ENCODE data around the gene RELA.
"Not testable (repeated sequence)": the region's sequence is repeated elsewhere in the genome, so short reads cannot be mapped to it uniquely, and the experiment has no call there.

The RELA gene

DNA sequence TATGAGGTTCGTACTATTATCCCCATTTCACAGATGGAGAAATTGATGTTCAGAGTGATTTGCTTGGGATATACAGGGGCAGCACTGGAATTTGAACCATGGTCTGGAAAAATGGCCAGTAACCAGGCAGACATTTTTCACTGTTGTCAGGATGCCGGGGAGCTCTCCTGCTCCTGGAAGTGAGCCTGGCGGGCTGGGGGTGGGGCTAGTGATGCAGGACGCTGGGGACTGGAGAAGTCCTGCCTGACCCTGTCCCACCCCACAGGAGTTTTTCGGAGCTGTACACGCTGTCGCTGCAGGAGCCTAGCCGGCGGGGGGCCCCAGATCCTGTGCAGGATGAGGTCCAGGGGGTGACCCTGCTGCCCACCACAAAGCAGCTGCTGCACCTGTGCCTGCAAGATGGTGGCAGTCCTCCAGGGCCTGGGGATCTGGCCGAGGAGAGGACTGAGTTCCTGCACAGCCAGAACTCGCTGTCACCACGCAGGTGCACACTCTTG, 13.7 kb downstream of the RELA start:
- DNase-seq (ENCODE audit: low read depth), result no peak

DNA sequence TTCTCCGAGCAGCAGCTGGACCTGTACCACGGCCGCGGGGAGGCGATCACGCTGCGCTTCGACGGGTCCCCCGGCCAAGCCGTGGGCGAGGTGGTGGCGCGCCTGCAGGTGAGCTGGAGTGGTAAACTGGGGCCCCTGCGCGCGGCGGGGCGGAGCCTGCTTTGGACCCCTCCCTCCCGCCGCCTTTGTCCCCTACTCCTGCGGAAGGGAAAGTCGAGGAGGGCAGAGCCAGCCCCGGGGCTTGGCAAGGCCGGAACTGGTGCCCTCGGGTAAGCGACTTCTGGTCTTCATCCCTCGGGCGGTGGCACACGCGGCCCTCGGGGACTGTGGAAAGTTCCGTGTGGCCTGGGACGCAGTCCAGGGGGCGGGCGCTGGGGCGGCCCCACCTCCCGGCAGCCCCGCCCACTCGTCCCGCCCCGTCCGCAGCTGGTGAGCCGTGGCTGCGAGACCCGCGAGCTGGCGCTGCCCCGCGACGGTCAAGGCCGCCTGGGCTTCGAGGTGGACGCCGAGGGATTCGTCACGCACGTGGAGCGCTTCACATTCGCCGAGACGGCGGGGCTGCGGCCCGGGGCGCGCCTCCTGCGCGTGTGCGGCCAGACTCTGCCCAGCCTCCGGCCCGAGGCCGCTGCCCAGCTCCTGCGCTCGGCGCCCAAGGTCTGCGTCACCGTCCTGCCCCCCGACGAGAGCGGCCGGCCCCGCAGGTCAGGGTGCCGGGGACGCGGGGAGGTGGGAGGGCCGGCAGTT, 15.6 kb downstream of the RELA start:
- DNase-seq (ENCODE audit: low read depth), result no peak

DNA sequence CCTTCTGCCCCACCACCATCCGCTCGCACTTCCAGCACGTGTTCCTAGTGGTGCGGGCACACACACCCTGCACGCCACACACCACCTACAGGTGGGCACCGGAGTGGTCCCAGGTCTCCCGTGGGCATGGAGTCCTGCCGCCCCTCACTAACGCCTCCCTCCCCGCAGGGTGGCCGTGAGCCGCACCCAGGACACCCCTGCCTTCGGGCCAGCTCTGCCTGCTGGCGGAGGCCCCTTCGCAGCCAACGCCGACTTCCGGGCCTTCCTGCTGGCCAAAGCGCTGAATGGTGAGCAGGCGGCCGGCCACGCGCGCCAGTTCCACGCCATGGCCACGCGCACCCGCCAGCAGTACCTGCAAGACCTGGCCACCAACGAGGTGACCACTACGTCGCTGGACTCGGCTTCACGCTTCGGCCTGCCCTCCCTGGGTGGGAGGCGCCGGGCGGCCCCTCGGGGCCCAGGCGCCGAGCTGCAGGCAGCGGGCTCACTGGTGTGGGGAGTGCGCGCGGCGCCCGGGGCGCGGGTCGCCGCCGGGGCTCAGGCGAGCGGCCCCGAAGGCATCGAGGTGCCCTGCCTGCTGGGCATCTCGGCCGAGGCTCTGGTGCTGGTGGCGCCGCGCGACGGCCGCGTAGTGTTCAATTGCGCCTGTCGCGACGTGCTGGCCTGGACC, 16.3 kb downstream of the RELA start:
- DNase-seq (ENCODE audit: low read depth), result no peak

DNA sequence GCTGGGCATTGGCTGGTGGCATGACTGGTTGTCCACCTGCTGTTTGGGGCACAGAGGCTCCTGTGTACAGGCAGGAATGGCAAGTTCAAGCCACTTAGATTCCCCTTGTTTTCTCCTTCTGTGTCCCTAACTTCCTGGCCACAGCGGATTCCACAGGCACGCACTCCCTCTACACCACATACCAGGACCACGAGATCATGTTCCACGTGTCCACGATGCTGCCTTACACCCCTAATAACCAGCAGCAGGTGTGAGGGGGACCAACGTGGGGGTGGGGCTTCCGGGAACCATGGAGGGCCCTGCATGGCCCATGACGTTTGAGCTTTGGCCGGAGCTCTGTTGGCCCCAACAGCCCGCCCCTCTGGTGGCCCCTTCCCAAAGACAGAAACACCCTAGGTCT, 17.0 kb downstream of the RELA start:
- no peak for DNase-seq (ENCODE audit: low read depth)

DNA sequence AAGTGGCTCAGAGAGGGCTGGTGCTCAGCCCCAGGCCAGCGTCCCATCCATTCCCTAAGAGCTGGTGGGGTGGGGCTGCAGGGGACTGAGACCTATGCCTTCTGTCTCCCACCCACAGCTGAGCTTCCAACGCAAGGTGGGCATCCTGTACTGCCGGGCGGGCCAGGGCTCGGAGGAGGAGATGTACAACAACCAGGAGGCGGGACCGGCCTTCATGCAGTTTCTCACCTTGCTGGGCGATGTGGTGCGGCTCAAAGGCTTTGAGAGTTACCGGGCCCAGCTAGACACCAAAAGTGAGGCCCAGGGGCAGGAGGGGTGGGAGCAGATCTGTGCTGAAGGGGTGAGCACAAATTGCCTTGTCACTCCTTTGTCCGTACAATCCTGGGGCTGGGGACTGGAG, 17.9 kb downstream of the RELA start:
- no peak for DNase-seq (ENCODE audit: low read depth)

DNA sequence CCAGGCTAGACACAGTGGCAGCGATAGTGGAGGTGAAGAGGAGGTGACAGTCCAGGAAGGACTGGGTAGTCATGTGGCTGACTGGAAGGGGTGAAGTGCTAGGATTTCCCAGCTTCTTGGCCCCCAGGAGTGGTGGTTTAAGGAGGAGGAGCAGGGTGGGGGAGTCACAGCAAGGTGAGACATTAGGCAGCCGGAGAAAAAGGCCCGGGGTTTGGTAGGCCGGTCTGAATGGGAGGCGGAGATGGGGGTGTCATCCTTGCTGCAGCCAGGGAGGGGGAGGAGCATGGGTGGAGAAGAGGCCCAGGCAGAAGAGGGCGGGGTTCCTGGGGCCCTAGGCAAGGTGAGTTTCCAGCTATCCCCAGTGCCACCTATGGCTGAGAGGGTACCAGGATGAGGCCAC, 18.7 kb downstream of the RELA start:
- no peak for DNase-seq (ENCODE audit: low read depth)

DNA sequence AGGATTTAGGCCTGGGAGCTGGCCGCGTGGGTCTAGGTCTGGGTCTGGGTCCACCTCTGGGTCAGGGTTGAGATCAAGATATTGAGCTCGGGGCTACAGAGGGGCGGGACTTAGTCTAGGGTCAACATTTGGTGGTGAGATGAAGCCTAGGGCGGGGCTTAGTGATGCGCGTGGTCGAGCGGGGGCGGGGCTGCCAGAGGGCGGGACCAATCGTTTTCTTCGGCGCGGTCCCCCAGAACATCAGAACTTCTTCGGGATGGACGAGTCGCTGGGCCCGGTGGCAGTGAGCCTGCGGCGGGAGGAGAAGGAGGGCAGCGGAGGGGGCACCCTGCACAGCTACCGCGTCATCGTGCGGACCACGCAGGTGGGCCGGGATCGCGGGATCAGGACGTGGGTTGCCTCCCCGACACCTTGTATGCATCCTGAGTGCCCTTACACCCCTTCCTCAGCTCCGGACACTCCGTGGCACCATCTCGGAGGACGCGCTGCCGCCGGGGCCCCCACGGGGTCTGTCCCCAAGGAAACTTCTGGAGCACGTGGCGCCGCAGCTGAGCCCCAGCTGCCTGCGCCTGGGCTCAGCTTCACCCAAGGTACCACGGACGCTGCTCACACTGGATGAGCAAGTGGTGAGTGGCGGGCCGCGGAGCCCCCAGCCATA, 20.6 kb downstream of the RELA start:
- no peak for DNase-seq (ENCODE audit: low read depth)

DNA sequence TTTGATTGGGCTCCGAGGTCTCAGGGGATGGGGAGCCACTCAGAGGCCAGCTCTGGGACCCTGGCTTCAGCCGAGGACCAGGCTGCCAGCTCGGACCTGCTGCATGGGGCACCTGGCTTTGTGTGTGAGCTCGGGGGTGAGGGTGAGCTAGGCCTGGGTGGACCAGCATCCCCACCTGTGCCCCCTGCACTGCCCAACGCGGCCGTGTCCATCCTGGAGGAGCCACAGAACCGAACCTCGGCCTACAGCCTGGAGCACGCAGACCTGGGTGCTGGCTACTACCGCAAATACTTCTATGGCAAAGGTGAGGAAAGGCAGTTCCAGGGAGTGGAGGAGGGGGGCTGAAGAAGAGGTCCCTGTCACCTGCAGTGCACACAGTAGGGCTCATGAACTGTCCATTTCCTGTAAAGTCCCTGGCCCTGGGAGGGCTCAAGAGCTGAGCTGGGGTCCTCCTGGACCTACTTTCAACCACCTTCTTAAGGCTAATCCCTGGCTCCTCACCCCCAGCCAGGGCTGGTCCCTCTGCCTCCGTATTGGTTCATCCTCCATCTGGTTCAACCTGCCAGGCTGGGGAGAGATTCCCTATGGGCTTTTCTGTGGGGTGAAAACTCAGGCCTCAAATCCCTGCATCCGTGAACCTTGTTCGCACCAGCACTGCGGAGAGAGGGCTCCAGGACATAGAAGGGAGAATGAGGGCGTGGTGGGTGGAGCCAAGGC, 21.3 kb downstream of the RELA start:
- no peak for DNase-seq (ENCODE audit: low read depth)

DNA sequence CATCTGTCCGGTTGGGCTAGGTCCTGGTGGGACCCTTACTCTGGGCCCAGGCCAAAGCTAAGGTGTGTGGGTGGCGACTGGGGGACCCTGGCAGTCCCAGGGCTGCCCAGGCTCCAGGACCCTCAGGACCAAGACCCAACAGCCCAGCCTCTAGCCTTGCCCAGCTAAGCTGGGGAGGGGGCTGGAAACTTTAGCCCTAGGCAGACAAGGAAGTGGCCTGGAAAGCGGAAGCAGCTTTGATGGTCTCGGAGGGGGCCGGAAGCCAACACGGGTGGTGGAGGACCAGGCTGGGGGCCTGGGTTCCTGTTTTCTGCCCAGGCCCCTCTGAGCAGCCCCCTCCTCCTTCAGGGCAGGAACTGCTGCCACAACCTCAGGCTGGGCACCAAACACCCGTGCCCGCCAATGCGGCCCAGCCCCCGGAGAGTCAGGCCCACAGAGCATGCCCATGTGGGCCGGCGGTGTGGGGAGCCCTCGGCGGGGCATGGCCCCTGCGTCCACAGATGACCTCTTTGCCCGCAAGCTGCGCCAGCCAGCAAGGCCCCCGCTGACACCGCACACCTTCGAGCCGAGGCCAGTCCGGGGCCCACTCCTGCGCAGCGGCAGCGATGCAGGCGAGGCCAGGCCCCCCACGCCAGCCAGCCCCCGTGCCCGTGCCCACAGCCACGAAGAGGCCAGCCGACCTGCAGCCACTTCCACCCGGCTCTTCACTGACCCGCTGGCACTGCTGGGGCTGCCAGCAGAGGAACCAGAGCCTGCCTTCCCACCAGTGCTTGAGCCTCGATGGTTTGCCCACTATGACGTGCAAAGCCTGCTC, 22.0 kb downstream of the RELA start:
- DNase-seq (ENCODE audit: low read depth), result no peak

DNA sequence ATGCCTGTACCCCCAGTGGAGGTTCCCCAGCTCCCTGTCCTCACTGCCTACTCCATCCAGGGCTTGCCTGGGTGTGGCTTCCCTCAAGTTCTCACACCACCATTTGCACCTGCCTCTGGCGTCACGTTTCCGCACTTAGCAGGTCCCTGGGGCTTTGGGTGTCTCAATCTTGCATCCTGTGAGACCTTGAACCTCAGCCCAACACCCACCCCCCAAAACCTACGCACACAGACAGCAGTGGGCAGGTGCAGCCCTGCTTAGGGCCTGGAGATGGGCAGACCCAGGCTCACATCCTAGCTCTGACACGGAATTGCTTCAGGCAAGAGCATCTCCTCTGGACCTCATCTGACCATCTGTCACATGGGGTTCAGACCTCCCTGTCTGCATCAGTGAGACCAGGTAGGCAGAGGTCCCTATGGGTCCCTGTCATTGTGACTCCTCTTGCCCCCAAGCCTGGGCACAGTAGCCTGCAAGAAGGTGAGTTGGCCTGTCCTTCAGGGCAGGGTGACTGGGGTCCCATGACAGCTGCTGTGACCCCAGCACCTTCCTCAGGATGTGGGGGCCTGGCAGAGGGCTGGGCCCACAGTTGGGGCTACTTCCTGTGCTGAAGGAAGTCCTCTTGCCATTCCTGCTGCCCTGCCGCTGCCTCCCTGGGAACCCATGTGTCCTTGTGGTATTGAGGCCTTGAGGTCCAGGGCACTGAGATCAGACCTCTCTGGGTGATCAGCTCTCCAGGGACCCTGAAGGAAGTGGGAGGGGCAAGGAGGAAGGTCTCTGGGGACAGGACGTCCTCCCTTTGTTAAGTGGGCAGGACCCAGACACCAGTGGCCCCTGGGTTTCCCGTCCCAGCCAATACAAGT, 22.9 kb downstream of the RELA start:
- peak; percentile 30 for DNase-seq (ENCODE audit: low read depth)

DNA sequence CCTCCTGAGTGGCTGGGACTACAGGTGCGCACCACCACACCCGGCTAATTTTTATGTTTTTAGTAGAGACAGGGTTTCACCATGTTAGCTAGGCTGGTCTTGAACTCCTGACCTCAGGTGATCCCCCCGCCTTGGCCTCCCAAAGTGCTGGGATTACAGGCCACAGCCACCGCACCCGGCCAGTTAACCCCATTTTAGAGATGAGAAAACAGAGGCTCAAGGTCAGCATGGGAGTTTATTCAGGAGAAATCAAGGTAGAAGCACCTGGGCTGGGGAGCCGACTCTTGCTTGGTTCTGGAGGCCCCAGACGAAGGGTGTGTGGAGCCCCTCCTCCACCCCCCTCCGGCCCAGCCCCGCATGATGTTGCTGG, 23.5 kb downstream of the RELA start:
- DNase-seq (ENCODE audit: low read depth), result not testable (repeated sequence)

DNA sequence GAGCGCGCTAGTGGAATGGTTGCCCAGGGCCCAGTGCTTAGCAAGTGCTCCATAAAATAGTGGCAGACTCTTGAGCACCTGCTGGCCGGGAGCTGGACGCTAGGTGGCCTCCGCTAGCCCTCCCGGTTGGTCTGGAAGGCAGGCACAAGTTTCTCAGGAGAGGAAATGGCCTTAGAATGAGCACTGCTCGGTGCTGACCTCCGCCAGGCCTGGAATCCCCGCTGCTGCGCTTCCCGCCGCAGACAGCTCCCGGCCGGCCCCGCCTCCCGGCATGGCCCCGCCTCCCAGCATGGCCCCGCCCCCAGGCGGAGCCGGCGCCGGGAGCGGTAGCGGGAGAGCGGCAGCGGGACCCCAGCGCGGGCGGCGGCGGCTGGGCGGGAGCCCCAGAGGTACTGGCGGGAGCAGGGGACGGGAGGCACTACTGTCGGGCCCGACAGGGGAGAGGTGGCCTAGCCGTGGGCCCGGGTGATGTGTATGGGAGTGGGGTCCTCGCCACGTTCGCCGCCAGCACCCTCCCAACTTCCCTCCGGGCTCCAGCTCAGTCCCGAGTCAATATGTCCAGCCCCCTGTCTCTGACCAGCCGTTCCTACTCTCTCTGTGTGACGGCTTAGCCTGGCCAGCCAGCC, 24.8 kb downstream of the RELA start, which contains the start of gene SIPA1:
TSS of gene SIPA1 (plus strand) at position 308 of the 626 bp plus-strand sequence. CDS start 2,821 bp downstream, outside the sequence.
- peak; percentile 60 for DNase-seq (ENCODE audit: low read depth)

DNA sequence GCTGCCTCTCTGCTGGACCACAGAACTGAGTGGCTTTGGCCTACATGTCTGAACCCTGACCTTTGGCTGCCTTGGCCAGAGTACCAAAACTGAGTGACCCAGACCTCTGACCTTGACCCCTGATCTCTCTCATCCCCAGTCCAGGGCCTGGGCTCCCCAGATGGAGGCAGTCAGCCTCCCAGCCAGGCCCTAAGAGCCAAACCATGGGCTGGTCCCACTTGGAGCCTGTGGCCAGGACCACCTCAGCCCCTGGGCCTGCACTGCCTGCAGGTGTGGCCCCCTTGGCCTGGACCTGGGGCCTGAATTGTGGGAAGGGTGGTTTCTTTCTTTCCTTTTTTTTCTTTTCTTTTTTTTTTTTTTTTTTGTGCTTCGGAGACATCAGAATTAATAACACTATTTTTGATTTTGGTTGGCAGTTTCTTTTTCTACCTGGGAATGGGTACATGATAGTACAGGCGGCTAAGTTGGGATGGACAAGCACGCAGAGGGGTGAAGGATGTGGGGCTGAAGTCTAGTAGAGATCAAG, 25.6 kb downstream of the RELA start:
- no peak for DNase-seq (ENCODE audit: low read depth)

DNA sequence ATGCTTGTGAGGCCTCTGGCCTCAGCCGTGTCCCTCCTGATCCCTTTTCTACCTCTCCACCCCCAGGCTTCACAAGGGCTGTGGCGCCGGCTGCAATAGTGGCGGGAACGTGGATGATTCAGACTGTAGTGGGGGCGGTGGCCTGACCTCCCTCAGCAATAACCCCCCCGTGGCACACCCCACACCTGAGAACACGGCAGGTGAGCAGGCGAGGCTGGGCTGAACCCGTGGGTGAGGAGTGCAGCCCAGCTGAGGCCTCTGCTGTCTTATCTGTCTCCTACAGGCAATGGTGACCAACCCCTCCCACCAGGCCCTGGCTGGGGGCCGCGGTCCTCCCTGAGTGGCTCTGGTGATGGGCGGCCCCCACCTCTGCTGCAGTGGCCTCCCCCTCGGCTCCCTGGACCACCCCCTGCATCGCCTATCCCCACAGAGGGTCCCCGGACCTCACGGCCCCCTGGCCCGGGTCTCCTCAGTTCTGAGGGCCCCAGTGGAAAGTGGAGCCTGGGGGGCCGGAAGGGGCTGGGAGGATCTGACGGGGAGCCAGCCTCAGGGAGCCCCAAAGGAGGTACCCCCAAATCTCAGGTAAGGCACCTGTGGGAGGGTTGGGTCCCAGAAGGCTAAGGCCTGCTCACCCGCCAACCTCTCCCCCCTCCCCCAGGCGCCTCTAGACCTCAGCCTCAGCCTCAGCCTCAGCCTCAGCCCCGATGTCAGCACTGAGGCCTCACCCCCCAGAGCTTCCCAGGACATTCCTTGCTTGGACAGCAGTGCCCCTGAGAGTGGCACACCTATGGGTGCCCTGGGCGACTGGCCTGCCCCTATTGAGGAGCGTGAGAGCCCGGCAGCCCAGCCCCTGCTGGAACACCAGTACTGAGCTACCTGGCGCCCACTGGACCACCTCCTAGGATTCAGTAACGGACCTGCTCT, 26.3 kb downstream of the RELA start:
- no peak for DNase-seq (ENCODE audit: low read depth)

DNA sequence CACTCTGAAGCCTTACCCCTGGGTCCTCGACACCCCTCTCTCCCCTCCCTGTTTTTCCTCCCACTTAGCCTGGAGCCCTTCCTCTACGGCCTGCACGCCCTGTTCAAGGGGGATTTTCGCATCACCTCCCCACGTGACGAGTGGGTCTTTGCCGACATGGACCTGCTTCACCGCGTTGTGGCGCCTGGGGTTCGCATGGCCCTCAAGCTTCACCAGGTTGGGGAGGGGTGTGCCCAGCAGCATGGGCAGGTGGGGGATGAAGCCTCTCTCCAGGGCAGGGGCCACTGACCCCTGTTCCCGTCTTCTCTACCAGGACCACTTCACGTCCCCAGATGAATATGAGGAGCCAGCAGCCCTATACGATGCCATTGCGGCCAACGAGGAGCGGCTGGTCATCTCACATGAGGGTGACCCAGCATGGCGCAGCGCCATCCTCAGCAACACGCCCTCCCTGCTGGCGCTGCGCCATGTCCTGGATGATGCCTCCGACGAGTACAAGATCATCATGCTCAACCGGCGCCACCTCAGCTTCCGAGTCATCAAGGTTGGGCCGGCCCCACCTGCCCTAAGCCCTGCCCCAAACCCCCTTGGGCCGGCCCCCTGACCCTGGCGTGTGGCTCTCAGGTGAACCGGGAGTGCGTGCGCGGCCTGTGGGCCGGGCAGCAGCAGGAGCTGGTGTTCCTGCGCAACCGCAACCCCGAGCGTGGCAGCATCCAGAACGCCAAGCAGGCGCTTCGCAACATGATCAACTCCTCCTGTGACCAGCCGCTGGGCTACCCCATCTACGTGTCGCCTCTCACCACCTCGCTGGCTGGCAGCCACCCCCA, 27.6 kb downstream of the RELA start:
- no peak for DNase-seq (ENCODE audit: low read depth)

DNA sequence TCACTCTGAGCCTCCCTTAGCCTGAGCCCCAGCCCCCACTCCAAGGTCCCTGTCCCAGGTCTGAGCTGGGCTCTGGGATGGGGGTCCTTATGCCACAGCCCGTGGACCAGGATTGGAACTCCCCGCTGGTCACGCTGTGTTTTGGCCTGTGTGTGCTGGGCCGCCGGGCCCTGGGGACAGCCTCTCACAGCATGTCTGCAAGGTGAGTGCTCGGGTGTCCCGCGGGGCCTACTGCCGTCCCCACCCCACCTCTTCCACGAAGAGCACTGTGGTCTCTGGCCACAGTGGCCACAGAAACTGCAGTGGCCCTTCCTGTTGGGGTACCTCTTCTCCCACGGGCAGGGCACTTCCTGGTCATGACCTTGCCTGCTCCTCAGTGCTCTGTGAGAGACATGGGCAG, 28.3 kb downstream of the RELA start:
- DNase-seq (ENCODE audit: low read depth), result no peak

DNA sequence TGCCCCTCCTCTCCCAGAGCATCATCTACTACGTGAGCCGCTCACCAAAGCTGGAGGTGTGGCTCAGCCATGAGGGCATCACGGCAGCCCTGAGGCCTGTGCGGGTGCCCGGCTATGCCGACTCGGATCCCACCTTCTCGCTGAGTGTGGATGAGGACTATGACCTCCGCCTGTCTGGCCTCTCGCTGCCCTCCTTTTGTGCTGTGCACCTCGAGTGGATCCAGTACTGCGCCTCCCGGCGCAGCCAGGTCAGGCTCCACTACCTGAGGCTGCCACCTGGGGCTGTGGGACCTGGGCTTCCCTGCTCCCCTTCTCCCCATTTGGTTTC, 28.6 kb downstream of the RELA start:
- DNase-seq (ENCODE audit: low read depth), result no peak

Data from stimulated activated CD4-positive, alpha-beta T cell treated with anti-CD3 and anti-CD28 coated beads, Interleukin-2, amount 100 ng/mL, for 4 hours (primary cell).